ENCODE measurements around the gene RNASET2.

- TF ChIP-seq POLR2A (IDR thresholded peaks at IDR 0.05; ENCODE audit: low read length) (no peak), ZFP36 (IDR thresholded peaks at IDR 0.05; ENCODE audit: borderline replicate concordance, partially characterized antibody) (no peak)
Observed at GRCh38 chr6:166924531-166924930, 31.8 kb downstream of the RNASET2 start.

Measured in A549 (cell line).